ENCODE measurements around the gene CCND1. TPM values are rescaled to one million over a fixed set of nuclear protein-coding genes. Genes with fewer than 3 reads are reported as not detected.

CCND1 gene
- total RNA-seq (1 to 10 TPM; 2.8 to 3.8 TPM), polyA plus RNA-seq (0.18 TPM)

GRCh38 chr11:69640995-69641581 is at the start of gene CCND1:
Gene CCND1 (plus strand): TSS chr11:69641156. CDS start chr11:69641314, 158 bp downstream.
- peak within 1 kb of the TSS; percentile 38 for H3K4me3 ChIP-seq (ENCODE audit: low read length)
- no peaks in the 10 kb centered on the region for H3K9me3 Mint-ChIP-seq
- peaks cover 24 to 45% (median 32%) of the 10 kb centered on the region in 3 donors for H3K4me1 Mint-ChIP-seq
- POLR2A ChIA-PET, result no interaction called here
- CTCF ChIA-PET, result interaction anchor here (1.1 kb wide), 1 partner anchor 348 kb away, joined by 4 read pairs; no protein-coding TSS in a partner anchor
- peak in 3 of 5 donors; percentile 15 to 48 (median 21) for DNase-seq
- peak within 1 kb of the TSS; percentile 81 to 98 (median 87) for H3K4me3 Mint-ChIP-seq
- H3K36me3 Mint-ChIP-seq, result no peaks in the 10 kb centered on the region
- H3K4me1 ChIP-seq (ENCODE audit: insufficient read depth, low read length), result peaks cover 39% of the 10 kb centered on the region
- H3K36me3 ChIP-seq (ENCODE audit: insufficient read depth, low read length), result no peaks in the 10 kb centered on the region
- H3K27me3 Mint-ChIP-seq, result peaks cover 30 to 36% of the 10 kb centered on the region in 2 donors
- H3K27ac ChIP-seq (ENCODE audit: low read depth, low read length), result no peak within 1 kb of the TSS
- H3K9me3 ChIP-seq (ENCODE audit: low read length), result no peaks in the 10 kb centered on the region
- H3K27me3 ChIP-seq (ENCODE audit: insufficient read depth, low read length, poor library complexity, severe bottlenecking), result peaks cover 37% of the 10 kb centered on the region
- H3K27ac Mint-ChIP-seq, result peak within 1 kb of the TSS in 5 of 8 donors; percentile 23 to 93 (median 32)

GRCh38 chr11:69592986-69593650 is 47.8 kb upstream of the CCND1 start:
- Histone ChIP-seq H3K4me3 (ENCODE audit: low read length) (no peak overlapping the region), H3K9me3 (ENCODE audit: low read length) (no peaks in the 10 kb centered on the region), H3K27ac (ENCODE audit: low read depth, low read length) (no peak overlapping the region), H3K4me1 (ENCODE audit: insufficient read depth, low read length) (no peaks in the 10 kb centered on the region), H3K27me3 (ENCODE audit: insufficient read depth, low read length, poor library complexity, severe bottlenecking) (no peaks in the 10 kb centered on the region), H3K36me3 (ENCODE audit: insufficient read depth, low read length) (no peaks in the 10 kb centered on the region)
- Mint-ChIP-seq H3K4me1 (no peaks in the 10 kb centered on the region), H3K4me3 (peak overlapping the region in 1 of 7 donors; percentile 38), H3K9me3 (no peaks in the 10 kb centered on the region), H3K27me3 (peaks cover 3 to 7% of the 10 kb centered on the region in 2 donors), H3K27ac (peak overlapping the region in 1 of 8 donors; percentile 43), H3K36me3 (peaks cover 0 to 1% (median 0%) of the 10 kb centered on the region in 3 donors)
- DNase-seq, result no peak
- ChIA-PET POLR2A (no interaction called here), CTCF (no interaction called here)

DNA sequence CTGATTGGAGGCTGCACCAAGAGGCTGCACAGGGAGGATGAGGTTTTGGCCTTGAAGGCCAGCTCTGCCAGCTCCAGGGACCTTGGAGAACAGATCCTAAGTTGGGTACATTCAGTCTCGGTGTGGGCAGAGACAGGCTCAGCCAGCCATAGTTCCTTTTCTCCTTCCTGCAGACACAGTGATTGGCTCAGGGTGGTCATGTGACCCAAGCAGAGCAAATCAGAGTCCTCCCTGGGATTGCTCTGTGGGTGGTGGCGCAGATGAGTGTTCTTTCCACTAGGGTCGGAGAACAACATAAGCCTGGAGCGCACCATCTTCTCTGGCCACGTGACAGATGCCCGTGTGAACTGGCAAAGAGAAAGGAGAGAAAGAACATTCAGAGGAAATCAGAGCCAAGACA is 47.1 kb upstream of the CCND1 start:
- ChIA-PET POLR2A (no interaction called here), CTCF (no interaction called here)
- Mint-ChIP-seq H3K27ac (peak overlapping the region in 1 of 8 donors; percentile 61), H3K9me3 (no peaks in the 10 kb centered on the region), H3K4me3 (no peak overlapping the region), H3K4me1 (no peaks in the 10 kb centered on the region), H3K27me3 (peaks cover 0 to 3% of the 10 kb centered on the region in 2 donors), H3K36me3 (no peaks in the 10 kb centered on the region)
- Histone ChIP-seq H3K36me3 (ENCODE audit: insufficient read depth, low read length) (no peaks in the 10 kb centered on the region), H3K4me3 (ENCODE audit: low read length) (no peak overlapping the region), H3K27ac (ENCODE audit: low read depth, low read length) (no peak overlapping the region), H3K9me3 (ENCODE audit: low read length) (no peaks in the 10 kb centered on the region), H3K4me1 (ENCODE audit: insufficient read depth, low read length) (no peaks in the 10 kb centered on the region), H3K27me3 (ENCODE audit: insufficient read depth, low read length, poor library complexity, severe bottlenecking) (no peaks in the 10 kb centered on the region)
- DNase-seq, result no peak

DNA sequence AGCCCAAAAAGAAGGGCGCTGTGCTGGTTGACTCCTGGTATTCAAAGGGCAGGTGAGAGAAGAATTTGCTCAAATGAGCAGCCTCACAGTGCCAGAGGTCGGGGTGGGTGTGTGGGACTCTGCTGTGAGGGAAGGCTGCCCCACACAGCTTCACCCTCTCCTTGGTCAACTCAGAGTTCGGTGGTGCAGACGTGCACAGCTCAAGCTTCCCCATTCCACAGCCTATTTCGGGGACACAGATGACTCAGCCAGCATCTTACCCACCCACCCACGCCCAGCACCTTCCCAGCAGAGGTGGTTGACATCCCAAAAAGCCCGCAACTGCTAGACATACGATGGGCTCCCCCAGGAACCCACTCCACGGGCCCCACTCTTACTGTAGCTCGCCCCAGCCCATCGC is 46.5 kb upstream of the CCND1 start:
- CTCF ChIA-PET, result no interaction called here
- Histone ChIP-seq H3K4me1 (ENCODE audit: insufficient read depth, low read length) (no peaks in the 10 kb centered on the region), H3K9me3 (ENCODE audit: low read length) (no peaks in the 10 kb centered on the region), H3K27ac (ENCODE audit: low read depth, low read length) (no peak overlapping the region), H3K36me3 (ENCODE audit: insufficient read depth, low read length) (no peaks in the 10 kb centered on the region), H3K4me3 (ENCODE audit: low read length) (no peak overlapping the region), H3K27me3 (ENCODE audit: insufficient read depth, low read length, poor library complexity, severe bottlenecking) (no peaks in the 10 kb centered on the region)
- H3K4me3 Mint-ChIP-seq, result no peak overlapping the region
- peaks cover 0 to 3% of the 10 kb centered on the region in 2 donors for H3K27me3 Mint-ChIP-seq
- POLR2A ChIA-PET, result no interaction called here
- H3K36me3 Mint-ChIP-seq, result no peaks in the 10 kb centered on the region
- no peak for DNase-seq
- no peaks in the 10 kb centered on the region for H3K9me3 Mint-ChIP-seq
- H3K27ac Mint-ChIP-seq, result no peak overlapping the region
- H3K4me1 Mint-ChIP-seq, result no peaks in the 10 kb centered on the region

GRCh38 chr11:69595805-69596665 is 44.9 kb upstream of the CCND1 start:
- Mint-ChIP-seq H3K9me3 (no peaks in the 10 kb centered on the region), H3K27ac (no peak overlapping the region), H3K4me1 (no peaks in the 10 kb centered on the region), H3K36me3 (no peaks in the 10 kb centered on the region), H3K4me3 (no peak overlapping the region), H3K27me3 (peaks cover 0 to 4% of the 10 kb centered on the region in 2 donors)
- H3K4me1 ChIP-seq (ENCODE audit: insufficient read depth, low read length), result no peaks in the 10 kb centered on the region
- no peaks in the 10 kb centered on the region for H3K36me3 ChIP-seq (ENCODE audit: insufficient read depth, low read length)
- H3K4me3 ChIP-seq (ENCODE audit: low read length), result no peak overlapping the region
- CTCF ChIA-PET, result no interaction called here
- POLR2A ChIA-PET, result no interaction called here
- no peaks in the 10 kb centered on the region for H3K27me3 ChIP-seq (ENCODE audit: insufficient read depth, low read length, poor library complexity, severe bottlenecking)
- no peaks in the 10 kb centered on the region for H3K9me3 ChIP-seq (ENCODE audit: low read length)
- no peak overlapping the region for H3K27ac ChIP-seq (ENCODE audit: low read depth, low read length)
- DNase-seq, result no peak

DNA sequence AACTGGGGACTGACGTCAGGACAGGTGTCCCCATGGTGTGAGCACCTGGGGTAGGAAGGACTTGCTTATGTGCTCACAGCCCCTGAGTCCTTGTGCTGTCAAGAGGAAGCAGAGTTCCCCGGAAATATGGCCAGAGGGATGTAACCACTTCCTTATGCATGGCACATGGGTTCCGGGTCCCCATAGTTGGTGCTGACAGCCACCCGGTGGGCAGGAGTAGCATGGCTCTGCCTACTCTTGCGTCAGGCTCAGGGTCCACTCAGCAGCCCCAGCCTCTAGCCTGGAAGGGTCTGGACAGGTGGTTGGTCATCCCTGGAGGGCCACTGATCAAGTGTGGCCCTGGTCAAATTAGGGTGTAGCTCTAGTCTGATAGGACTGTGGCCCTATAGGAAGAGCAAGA is 42.8 kb upstream of the CCND1 start:
- H3K27me3 Mint-ChIP-seq, result peaks cover 12 to 15% of the 10 kb centered on the region in 2 donors
- Histone ChIP-seq H3K4me3 (ENCODE audit: low read length) (no peak overlapping the region), H3K27me3 (ENCODE audit: insufficient read depth, low read length, poor library complexity, severe bottlenecking) (no peaks in the 10 kb centered on the region), H3K4me1 (ENCODE audit: insufficient read depth, low read length) (no peaks in the 10 kb centered on the region), H3K9me3 (ENCODE audit: low read length) (no peaks in the 10 kb centered on the region), H3K27ac (ENCODE audit: low read depth, low read length) (no peak overlapping the region), H3K36me3 (ENCODE audit: insufficient read depth, low read length) (no peaks in the 10 kb centered on the region)
- no peaks in the 10 kb centered on the region for H3K36me3 Mint-ChIP-seq
- H3K27ac Mint-ChIP-seq, result no peak overlapping the region
- CTCF ChIA-PET, result no interaction called here
- DNase-seq, result no peak
- no peaks in the 10 kb centered on the region for H3K9me3 Mint-ChIP-seq
- POLR2A ChIA-PET, result no interaction called here
- no peaks in the 10 kb centered on the region for H3K4me1 Mint-ChIP-seq
- no peak overlapping the region for H3K4me3 Mint-ChIP-seq

DNA sequence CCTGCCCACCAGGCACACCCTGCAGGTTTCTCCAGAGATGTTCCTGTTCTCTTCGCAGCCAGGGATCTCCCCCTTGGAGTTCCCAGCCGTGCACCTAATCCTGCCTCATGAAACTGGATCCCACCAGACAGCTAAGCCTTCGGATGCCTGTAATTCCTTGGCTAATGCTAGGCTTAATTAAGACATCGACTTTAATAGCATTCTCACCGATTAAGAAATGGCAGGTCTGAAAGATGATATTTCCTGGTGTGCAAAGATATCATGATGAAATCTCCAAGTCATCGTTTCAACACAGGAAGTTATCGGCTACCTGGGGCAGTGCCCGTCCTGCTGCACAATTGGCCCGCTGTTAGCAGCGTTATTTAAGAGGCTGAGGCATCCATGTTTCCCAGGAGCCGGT is 41.5 kb upstream of the CCND1 start:
- no peak for DNase-seq
- Mint-ChIP-seq H3K4me1 (no peaks in the 10 kb centered on the region), H3K27ac (no peak overlapping the region), H3K9me3 (no peaks in the 10 kb centered on the region), H3K36me3 (no peaks in the 10 kb centered on the region), H3K27me3 (peaks cover 20 to 26% of the 10 kb centered on the region in 2 donors), H3K4me3 (no peak overlapping the region)
- Histone ChIP-seq H3K36me3 (ENCODE audit: insufficient read depth, low read length) (no peaks in the 10 kb centered on the region), H3K4me1 (ENCODE audit: insufficient read depth, low read length) (no peaks in the 10 kb centered on the region), H3K4me3 (ENCODE audit: low read length) (no peak overlapping the region), H3K27ac (ENCODE audit: low read depth, low read length) (no peak overlapping the region), H3K27me3 (ENCODE audit: insufficient read depth, low read length, poor library complexity, severe bottlenecking) (no peaks in the 10 kb centered on the region), H3K9me3 (ENCODE audit: low read length) (no peaks in the 10 kb centered on the region)
- CTCF ChIA-PET, result interaction anchor here (0.9 kb wide), 1 partner anchor 307 kb away, joined by 3 read pairs; no protein-coding TSS in a partner anchor
- POLR2A ChIA-PET, result no interaction called here

GRCh38 chr11:69600001-69600400 is 41.0 kb upstream of the CCND1 start:
- Mint-ChIP-seq H3K9me3 (no peaks in the 10 kb centered on the region), H3K36me3 (no peaks in the 10 kb centered on the region), H3K4me3 (no peak overlapping the region), H3K27me3 (peaks cover 20 to 27% of the 10 kb centered on the region in 2 donors), H3K27ac (no peak overlapping the region), H3K4me1 (no peaks in the 10 kb centered on the region)
- H3K27ac ChIP-seq (ENCODE audit: low read depth, low read length), result no peak overlapping the region
- H3K36me3 ChIP-seq (ENCODE audit: insufficient read depth, low read length), result no peaks in the 10 kb centered on the region
- no peak for DNase-seq
- H3K4me3 ChIP-seq (ENCODE audit: low read length), result no peak overlapping the region
- H3K9me3 ChIP-seq (ENCODE audit: low read length), result no peaks in the 10 kb centered on the region
- POLR2A ChIA-PET, result no interaction called here
- no peaks in the 10 kb centered on the region for H3K27me3 ChIP-seq (ENCODE audit: insufficient read depth, low read length, poor library complexity, severe bottlenecking)
- CTCF ChIA-PET, result interaction anchor here (0.9 kb wide), 1 partner anchor 307 kb away, joined by 3 read pairs; no protein-coding TSS in a partner anchor
- H3K4me1 ChIP-seq (ENCODE audit: insufficient read depth, low read length), result no peaks in the 10 kb centered on the region
